ENCODE results near the gene MCU.
"Not testable (repeated sequence)": the region's sequence is repeated elsewhere in the genome, so short reads cannot be mapped to it uniquely, and the experiment has no call there.

Gene MCU

GRCh38 chr10:72733989-72734388, 42.0 kb downstream of the MCU start:
- DNase-seq: no peak

GRCh38 chr10:72735288-72735936, 43.5 kb downstream of the MCU start:
- no peak for DNase-seq

- no peak for DNase-seq
Observed at GRCh38 chr10:72736176-72736827, 44.4 kb downstream of the MCU start.

- no peak for DNase-seq
Observed at GRCh38 chr10:72736828-72737220, 44.9 kb downstream of the MCU start.

- not testable (repeated sequence) for DNase-seq
Observed at GRCh38 chr10:72737357-72737756, 45.4 kb downstream of the MCU start.

GRCh38 chr10:72738486-72738885, 46.5 kb downstream of the MCU start:
- no peak for DNase-seq

GRCh38 chr10:72740528-72740927, 48.6 kb downstream of the MCU start:
- no peak for DNase-seq

- DNase-seq: no peak
Observed at GRCh38 chr10:72742092-72742491, 50.1 kb downstream of the MCU start.

GRCh38 chr10:72742797-72743196, 50.9 kb downstream of the MCU start:
- no peak for DNase-seq

GRCh38 chr10:72744566-72744965, 52.6 kb downstream of the MCU start:
- no peak for DNase-seq

- DNase-seq: no peak
Observed at GRCh38 chr10:72746426-72747363, 54.8 kb downstream of the MCU start.

- DNase-seq: no peak
Observed at GRCh38 chr10:72747521-72747920, 55.6 kb downstream of the MCU start.

GRCh38 chr10:72753760-72754231, 61.9 kb downstream of the MCU start:
- no peak for DNase-seq

GRCh38 chr10:72754275-72755032, 62.5 kb downstream of the MCU start:
- no peak for DNase-seq

- no peak for DNase-seq
Observed at GRCh38 chr10:72756674-72757385, 64.9 kb downstream of the MCU start.

GRCh38 chr10:72757732-72758131, 65.8 kb downstream of the MCU start:
- DNase-seq: no peak

- DNase-seq: not testable (repeated sequence)
Observed at GRCh38 chr10:72758930-72759329, 67.0 kb downstream of the MCU start.

- no peak for DNase-seq
Observed at GRCh38 chr10:72759584-72759983, 67.6 kb downstream of the MCU start.

- DNase-seq: no peak
Observed at GRCh38 chr10:72761498-72761897, 69.6 kb downstream of the MCU start.

- DNase-seq: no peak
Observed at GRCh38 chr10:72762042-72762441, 70.1 kb downstream of the MCU start.

- DNase-seq: no peak
Observed at GRCh38 chr10:72763201-72763600, 71.3 kb downstream of the MCU start.

GRCh38 chr10:72764151-72764550, 72.2 kb downstream of the MCU start:
- no peak for DNase-seq
